Brain pericyte (primary cell): Measurements from ENCODE around the gene CZIB.
"Not testable (repeated sequence)": the region's sequence is repeated elsewhere in the genome, so short reads cannot be mapped to it uniquely, and the experiment has no call there.

Experiments
- DNase-seq: peaks from one replicate; pipeline ENCODE4 v3.0.0-alpha.2; 2012; ENCODE audit warnings: low read depth, low spot score

Gene CZIB

DNA sequence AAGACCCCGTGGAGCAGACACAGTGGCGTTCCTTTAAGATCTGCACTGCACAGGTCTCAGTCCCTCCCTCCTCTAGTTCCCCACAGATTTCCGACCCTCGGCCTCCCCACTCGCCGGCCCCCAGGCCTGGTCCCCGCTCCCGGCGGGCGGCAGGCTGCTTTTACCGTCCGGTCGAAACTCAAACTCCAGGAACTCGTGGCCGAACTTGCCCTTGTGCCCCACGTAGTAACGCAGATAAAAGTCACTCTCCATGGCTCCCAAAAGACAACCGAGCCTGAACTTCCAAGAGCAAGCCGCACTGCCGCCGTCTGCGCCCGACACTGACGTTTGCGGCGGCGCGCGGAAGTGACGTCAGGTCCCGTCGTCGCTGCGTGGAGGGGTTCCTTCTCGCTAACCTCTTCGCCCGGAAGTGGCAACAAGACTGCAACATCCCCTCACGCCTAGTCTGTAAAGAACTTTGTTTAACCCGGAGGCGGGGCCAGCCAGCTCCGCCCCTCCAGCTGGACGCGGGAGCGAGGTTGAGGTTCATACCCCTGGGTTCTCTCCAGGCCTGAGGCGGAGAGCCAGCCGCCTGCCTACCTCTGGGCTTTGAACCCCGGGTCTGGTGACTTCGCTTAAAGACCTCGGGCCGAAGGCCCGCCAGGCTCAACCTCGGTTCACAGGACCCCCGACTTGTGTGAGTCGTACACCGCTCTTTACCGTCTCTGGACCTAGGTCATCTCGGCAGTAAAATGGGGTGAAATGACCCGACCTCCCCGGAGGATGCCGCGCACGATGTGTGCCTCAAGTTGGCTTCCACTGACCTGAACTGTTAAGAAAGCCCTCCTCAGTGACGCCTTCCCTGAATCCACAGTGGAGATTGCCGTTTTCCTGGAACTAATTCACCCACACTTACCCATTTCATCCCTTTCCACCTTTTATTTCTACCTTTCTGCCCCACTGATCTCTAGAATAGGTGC lies 18.0 kb upstream of the CZIB start, which contains the start of gene MAGOH:
Gene MAGOH, minus strand, starts transcription at position 322 of the 959 bp plus-strand sequence. Its CDS starts 70 bp downstream, at position 252.
- peak; percentile 94 for DNase-seq

DNA sequence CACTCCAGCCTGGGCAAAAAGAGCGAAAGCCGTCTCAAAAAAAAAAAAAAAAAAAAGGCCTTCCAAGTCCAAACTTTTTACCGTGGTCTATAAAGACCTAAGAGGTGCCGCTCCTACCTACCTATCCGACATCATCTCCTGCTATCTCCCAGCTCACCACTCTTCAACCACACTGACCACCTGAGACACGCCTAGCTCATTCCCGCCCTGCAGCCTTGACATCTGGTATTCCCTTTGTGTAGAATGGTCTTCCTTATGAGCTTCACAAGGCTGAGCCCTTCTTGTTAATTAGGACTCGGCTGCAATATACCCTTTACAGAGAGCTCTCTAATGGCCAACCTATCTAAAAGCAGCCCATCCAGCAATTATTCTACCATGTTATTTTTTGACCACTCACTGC lies 17.2 kb upstream of the CZIB start:
- DNase-seq: no peak

DNA sequence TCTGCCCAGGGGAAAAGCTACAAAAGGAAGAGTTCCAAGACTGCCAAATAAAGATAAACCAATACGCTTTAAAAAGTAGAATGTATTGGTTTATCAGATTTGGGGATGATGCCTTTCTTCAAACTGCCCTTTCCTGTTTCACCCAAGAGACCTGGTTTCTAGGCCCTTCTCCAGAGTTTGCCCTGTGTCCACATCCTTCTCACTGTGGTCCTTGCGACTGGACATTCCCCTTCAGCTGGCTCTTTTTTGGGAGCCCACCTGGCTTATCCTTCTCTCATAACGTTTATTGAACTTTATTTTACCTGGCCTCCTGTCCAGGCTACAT lies 490 bp upstream of the CZIB start:
- DNase-seq: no peak

DNA sequence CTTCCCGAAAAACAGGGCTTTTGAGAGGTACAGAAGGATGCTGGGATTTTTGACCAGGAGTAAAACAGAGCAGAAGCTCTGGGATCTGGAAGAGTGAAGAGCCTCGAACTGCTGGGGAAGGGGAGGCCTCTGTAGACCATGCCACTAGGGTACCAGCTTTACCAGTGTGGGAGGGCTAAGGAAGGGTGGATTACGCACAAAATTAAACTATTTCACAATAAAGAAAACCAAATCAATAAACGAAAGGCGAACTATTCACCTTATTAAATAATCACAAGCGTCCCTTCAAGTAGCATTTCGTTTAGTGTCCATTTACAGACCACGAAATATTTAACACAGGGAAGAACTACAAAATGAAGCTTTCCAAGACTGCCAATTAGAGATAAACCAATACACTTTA lies 723 bp downstream of the CZIB start:
- no peak for DNase-seq

GRCh38 chr1:53218201-53218600 lies 2.2 kb downstream of the CZIB start:
- DNase-seq: no peak

- DNase-seq: no peak
Measured at GRCh38 chr1:53214376-53214940, 6.0 kb downstream of the CZIB start.

GRCh38 chr1:53210954-53211353 lies 9.5 kb downstream of the CZIB start:
- no peak for DNase-seq

- DNase-seq: no peak
Measured at GRCh38 chr1:53210352-53210751, 10.1 kb downstream of the CZIB start.

DNA sequence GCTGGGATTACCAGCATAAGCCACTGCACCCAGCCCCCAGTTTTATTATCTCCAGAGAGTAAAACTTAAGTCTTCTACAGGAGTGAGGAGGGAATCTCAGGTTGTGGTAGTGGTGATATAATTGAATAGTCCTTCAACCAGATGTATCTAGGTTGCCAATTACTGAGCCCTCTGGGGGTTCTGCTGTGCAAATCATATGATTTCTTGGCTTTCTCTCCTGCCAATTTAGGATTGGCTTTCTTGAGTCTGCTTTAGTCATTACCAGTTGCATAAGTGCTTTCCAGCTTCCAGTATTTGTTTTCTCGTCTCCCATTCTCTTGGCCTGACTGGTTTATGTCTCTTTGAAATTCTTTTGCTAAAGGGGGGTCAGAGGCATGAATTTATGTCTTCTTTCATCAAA lies 12.7 kb downstream of the CZIB start:
- DNase-seq: no peak

DNA sequence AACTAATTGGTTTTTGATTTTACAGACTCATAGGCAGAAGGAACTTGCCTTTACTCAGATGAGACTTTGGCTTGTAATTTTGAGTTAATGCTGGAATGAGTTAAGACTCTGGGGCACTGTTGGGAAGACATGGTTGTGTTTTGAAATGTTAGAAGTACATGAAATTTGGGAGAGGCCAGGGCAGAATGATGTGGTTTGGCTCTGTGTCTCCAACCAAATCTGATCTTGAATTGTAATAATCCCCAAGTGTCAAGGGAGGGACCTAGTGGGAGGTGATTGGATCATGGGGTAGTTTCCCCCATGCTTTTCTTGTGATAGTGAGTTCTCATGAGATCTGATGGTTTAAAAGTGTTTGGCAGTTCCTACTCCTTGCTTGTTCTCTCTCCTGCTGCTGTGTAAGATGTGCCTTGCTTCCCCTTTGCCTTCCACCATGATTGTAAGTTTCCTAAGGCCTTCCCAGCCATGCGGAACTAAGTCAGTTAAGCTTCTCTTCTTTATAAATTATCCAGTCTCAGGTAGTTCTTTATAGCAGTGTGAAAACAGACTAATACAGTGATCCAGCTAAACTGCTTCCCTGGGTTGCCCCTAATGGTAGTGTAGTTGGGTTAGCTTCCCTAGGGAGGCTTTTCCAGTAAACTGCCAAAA lies 13.6 kb downstream of the CZIB start:
- DNase-seq: no peak

- DNase-seq: not testable (repeated sequence)
Measured at GRCh38 chr1:53206083-53206685, 14.2 kb downstream of the CZIB start.

GRCh38 chr1:53205496-53205895 lies 14.9 kb downstream of the CZIB start:
- not testable (repeated sequence) for DNase-seq

DNA sequence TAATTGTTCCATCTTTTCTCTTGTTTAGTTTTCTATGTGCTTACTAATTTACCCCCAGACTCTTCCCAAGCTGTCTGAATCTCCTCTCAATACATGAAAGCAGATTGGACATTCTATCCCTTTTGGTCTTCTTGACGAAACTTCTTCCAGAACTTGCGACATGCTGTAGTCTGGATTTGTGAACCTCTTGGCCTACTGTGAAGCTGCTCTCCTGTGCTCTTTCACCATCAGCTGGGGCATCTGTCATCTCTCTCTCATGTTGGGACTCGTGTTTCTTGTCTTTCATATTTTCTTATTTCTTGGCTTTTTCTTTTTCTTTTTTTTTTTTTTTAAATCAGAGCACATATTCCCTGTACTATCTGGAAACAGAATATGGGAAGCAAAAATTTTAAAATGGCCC lies 17.0 kb downstream of the CZIB start:
- DNase-seq: no peak

DNA sequence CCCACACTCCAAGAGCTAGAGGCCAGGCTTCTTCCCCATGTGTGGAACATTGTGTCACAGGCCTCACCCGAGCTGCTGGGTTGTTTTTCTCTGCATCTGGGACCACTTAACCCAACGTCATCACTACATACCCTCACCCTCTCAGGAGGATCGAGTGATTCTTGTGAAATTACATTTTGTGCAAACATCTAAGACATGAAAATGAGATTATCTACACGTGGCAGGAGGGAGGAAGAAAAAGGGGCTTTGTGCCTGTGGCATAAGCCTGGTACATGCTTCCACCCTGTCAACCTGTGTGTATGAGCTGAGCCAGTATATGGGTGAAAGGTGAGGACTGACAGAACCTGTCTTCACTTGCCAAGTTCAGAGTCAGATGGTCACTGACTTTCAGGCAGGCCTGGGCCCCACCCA lies 22.2 kb downstream of the CZIB start:
- DNase-seq: no peak

GRCh38 chr1:53197291-53198200 lies 22.9 kb downstream of the CZIB start:
- DNase-seq: no peak

DNA sequence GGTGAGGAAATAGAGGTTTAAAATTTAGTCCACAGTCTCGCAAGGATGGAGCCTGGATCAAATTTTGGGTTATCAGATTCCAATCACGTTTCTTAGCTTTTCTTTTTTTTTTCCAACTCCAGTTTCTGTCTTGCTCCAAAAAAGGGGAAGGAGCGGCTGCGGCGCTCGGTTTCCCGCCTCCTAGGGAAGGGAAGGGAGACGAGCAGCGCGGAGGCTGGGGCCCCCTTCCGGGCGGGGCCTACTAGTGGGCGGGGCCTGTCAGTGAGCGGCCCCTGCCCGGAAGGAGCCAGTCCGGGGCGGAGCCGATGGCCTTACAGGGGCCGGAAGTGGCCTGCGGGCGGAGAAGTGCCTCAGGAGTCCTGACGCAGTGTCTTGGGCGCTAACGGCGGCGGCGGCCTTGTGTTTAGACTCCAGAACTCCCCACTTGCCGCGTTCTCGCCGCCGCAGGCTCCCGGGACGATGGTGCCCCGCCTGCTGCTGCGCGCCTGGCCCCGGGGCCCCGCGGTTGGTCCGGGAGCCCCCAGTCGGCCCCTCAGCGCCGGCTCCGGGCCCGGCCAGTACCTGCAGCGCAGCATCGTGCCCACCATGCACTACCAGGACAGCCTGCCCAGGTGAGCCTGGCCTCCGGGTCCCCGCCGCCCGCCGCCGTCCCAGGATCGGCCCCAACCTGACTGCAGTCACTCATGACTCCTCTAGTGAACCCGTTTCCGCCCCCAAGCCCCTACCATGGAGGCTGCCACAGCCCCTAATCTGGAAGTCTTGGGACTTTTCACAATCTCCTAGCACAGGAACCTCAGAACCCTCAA lies 23.7 kb downstream of the CZIB start, which contains the start of gene CPT2:
Gene CPT2, plus strand, starts transcription at position 340 of the 806 bp plus-strand sequence. Its CDS starts 120 bp downstream, at position 460.
- DNase-seq: peak; percentile 51

- DNase-seq: no peak
Measured at GRCh38 chr1:53196017-53196484, 24.4 kb downstream of the CZIB start.

GRCh38 chr1:53195246-53196016 lies 25.0 kb downstream of the CZIB start:
- no peak for DNase-seq

DNA sequence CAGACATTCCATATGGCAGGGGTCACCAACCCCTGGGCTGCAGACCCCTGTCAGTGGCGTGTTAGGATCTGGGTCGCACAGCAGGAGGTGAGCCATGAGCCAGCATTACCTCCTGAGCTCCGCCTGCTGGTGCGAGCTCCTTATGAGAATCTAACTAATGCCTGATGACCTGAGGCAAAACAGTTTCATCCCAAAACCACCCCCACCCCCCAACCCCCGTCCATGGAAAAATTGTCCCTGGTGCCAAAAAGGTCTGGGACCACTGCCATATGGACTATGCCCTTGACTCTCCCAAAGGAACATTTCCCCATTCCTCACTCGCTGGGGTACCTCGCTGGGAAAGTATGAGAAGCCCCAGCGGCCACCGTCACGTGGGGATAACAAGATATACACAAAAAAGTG lies 30.2 kb downstream of the CZIB start:
- DNase-seq: no peak
